ENCODE data around the gene FHL2.

- TF ChIP-seq, protein P1, sequence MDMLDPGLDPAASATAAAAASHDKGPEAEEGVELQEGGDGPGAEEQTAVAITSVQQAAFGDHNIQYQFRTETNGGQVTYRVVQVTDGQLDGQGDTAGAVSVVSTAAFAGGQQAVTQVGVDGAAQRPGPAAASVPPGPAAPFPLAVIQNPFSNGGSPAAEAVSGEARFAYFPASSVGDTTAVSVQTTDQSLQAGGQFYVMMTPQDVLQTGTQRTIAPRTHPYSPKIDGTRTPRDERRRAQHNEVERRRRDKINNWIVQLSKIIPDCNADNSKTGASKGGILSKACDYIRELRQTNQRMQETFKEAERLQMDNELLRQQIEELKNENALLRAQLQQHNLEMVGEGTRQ (CRISPR knock-in tag; IDR thresholded peaks at IDR 0.05) = no peak
- TF ChIP-seq, protein P2, sequence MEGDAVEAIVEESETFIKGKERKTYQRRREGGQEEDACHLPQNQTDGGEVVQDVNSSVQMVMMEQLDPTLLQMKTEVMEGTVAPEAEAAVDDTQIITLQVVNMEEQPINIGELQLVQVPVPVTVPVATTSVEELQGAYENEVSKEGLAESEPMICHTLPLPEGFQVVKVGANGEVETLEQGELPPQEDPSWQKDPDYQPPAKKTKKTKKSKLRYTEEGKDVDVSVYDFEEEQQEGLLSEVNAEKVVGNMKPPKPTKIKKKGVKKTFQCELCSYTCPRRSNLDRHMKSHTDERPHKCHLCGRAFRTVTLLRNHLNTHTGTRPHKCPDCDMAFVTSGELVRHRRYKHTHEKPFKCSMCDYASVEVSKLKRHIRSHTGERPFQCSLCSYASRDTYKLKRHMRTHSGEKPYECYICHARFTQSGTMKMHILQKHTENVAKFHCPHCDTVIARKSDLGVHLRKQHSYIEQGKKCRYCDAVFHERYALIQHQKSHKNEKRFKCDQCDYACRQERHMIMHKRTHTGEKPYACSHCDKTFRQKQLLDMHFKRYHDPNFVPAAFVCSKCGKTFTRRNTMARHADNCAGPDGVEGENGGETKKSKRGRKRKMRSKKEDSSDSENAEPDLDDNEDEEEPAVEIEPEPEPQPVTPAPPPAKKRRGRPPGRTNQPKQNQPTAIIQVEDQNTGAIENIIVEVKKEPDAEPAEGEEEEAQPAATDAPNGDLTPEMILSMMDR (IDR thresholded peaks at IDR 0.05) = no peak
- TF ChIP-seq TCF7 (CRISPR knock-in tag; IDR thresholded peaks at IDR 0.05; ENCODE audit: low read depth) (no peak), SP1 (CRISPR knock-in tag; conservative IDR thresholded peaks at IDR 0.05) (no peak), RELA (CRISPR knock-in tag; IDR thresholded peaks at IDR 0.05; ENCODE audit: borderline replicate concordance) (no peak), ZNF121 (CRISPR knock-in tag; IDR thresholded peaks at IDR 0.05) (no peak)
- TF ChIP-seq, protein P3, sequence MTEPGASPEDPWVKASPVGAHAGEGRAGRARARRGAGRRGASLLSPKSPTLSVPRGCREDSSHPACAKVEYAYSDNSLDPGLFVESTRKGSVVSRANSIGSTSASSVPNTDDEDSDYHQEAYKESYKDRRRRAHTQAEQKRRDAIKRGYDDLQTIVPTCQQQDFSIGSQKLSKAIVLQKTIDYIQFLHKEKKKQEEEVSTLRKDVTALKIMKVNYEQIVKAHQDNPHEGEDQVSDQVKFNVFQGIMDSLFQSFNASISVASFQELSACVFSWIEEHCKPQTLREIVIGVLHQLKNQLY (CRISPR knock-in tag; IDR thresholded peaks at IDR 0.05) = no peak
- TF ChIP-seq, protein P4, sequence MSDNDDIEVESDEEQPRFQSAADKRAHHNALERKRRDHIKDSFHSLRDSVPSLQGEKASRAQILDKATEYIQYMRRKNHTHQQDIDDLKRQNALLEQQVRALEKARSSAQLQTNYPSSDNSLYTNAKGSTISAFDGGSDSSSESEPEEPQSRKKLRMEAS (CRISPR knock-in tag; IDR thresholded peaks at IDR 0.05) = no peak
- TF ChIP-seq, protein P5, sequence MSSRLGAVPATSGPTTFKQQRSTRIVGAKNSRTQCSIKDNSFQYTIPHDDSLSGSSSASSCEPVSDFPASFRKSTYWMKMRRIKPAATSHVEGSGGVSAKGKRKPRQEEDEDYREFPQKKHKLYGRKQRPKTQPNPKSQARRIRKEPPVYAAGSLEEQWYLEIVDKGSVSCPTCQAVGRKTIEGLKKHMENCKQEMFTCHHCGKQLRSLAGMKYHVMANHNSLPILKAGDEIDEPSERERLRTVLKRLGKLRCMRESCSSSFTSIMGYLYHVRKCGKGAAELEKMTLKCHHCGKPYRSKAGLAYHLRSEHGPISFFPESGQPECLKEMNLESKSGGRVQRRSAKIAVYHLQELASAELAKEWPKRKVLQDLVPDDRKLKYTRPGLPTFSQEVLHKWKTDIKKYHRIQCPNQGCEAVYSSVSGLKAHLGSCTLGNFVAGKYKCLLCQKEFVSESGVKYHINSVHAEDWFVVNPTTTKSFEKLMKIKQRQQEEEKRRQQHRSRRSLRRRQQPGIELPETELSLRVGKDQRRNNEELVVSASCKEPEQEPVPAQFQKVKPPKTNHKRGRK (CRISPR knock-in tag; IDR thresholded peaks at IDR 0.05; ENCODE audit: borderline replicate concordance) = no peak
Measured at GRCh38 chr2:105437708-105438103, 38.9 kb upstream of the FHL2 start.

Data from WTC11 (cell line).